Measurements from ENCODE around the gene TM9SF2.

The TM9SF2 gene

DNA sequence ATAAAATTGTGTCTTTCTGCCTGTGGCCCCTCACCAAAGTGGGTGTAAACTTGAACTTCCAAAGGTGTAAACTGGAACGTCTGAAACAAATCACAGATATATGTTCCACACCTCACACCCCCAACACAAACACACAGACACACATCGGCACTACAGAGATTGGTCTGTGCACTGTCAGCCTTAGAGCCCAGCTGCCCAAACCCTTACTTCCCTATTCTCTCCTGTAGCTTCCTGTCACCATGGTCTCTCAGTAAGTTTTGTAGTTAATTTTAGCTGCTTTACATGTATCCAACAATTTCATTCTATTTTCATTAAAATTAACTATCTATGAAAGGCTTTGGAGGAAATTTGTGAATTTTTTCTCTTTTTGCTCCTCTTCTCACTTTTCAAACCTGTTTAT, 5.4 kb downstream of the TM9SF2 start:
- peaks cover 54% of the 10 kb centered on the region for H3K4me1 ChIP-seq
- 0 out of 2 replicates have a peak overlapping the region, but pooled peaks have one; percentile 15 for H3K27ac ChIP-seq
- no peak overlapping the region; the same call in 1 of the 2 replicates for H3K9ac ChIP-seq
- no peak for TF ChIP-seq Cebpa-rat (IDR thresholded peaks at IDR 0.05)
- H3K36me3 ChIP-seq: peaks cover 38% of the 10 kb centered on the region
- peaks cover 34% of the 10 kb centered on the region for H3K9me3 ChIP-seq
- no peaks in the 10 kb centered on the region for H3K27me3 ChIP-seq
- H3K4me2 ChIP-seq: peak overlapping the region; percentile 70
- peaks cover 84% of the 10 kb centered on the region for H4K20me1 ChIP-seq
- no peak overlapping the region for H3K4me3 ChIP-seq

DNA sequence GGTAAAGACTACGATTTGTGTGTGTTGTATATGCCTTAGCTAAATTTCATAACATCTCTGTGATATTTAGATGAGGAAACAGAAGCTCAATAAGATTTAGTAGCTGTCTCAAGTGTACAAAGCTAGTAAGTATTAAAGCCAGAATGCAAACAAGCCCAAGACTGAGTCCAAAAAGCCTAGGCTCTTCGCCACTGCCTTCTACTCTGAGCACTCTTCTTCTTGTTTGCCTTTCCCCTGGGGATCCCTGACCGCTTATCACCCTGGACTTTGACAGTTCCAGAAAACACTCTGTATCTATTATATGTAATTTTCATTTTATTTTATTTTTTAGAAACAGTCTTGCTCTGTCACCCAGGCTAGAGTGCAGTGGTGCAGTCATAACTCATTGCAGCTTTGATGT, 5.8 kb downstream of the TM9SF2 start:
- Histone ChIP-seq H3K27me3 (no peaks in the 10 kb centered on the region), H3K4me1 (peaks cover 54% of the 10 kb centered on the region), H3K4me3 (no peak overlapping the region), H4K20me1 (peaks cover 89% of the 10 kb centered on the region), H3K36me3 (peaks cover 38% of the 10 kb centered on the region), H3K9ac (no peak overlapping the region), H3K4me2 (peak overlapping the region; percentile 70), H3K9me3 (peaks cover 34% of the 10 kb centered on the region), H3K27ac (no peak overlapping the region)
- TF ChIP-seq Cebpa-rat (IDR thresholded peaks at IDR 0.05): no peak

DNA sequence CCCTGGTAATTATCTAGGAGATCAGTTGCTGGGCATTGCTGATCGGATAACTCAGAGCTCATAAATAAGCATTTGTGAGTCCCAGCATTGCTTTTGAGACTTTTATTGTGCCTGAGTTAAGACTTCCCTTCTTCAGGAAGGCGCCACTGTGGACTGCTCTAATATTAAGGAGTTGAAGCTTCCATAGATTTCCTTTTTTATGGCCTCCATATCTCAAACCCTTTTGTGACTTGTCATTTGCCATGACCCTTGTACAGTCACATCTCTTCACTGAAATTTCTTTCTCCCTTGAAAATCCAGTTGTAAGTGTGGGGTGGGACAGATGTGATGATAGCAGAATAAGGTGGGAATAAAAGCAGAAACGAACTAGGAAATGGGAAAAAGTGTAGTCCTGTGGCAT, 6.3 kb downstream of the TM9SF2 start:
- peaks cover 93% of the 10 kb centered on the region for H4K20me1 ChIP-seq

DNA sequence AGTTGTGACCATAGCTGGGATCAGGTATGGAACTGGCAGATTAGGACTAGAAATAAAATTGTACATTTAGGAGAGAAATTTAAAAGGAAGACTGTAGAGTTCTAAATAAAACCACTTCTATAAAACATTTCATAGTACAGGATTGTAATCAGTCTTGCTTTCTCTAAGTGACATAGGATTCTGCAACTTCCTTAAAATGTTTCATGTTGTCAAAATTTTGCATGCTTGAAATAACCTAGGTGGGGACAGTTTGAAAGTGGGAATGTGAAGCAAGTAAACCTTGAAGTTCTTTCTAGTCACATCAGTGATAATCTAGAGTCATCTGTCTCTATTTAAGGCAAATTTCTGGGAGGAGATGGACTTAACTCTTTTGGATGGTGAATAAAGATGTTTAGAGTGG, 6.7 kb downstream of the TM9SF2 start:
- no peak for TF ChIP-seq Cebpa-rat (IDR thresholded peaks at IDR 0.05)
- H3K4me2 ChIP-seq: no peak overlapping the region

More for the DNA sequence above, 6.3 kb downstream of the TM9SF2 start:
- Histone ChIP-seq H3K36me3 (peaks cover 38% of the 10 kb centered on the region), H3K27me3 (no peaks in the 10 kb centered on the region), H3K9ac (no peak overlapping the region), H3K4me1 (peaks cover 50% of the 10 kb centered on the region), H3K27ac (no peak overlapping the region), H3K4me2 (peak overlapping the region; percentile 70; the same call in 1 of the 2 replicates), H3K9me3 (peaks cover 34% of the 10 kb centered on the region), H3K4me3 (no peak overlapping the region)
- no peak for TF ChIP-seq Cebpa-rat (IDR thresholded peaks at IDR 0.05)

DNA sequence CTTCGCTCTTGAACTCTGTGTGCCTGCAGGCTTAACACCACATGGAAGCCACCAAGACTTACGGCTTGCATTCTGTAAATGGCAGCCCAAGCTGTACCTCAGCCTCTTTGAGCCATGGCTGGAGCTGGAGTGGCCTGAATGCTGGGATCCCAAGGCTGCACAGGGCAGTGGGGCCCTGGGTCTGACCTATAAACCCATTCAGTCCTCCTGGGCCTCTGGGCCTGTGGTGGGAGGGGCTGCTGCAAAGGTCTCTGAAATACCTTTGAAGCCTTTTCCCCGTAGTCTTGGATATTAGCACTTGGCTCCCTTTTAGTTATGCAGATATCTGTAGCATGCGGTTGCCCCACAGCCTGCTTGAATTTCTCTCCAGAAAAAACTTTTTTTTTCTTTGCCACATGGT, 8.2 kb downstream of the TM9SF2 start:
- 0 out of 2 replicates have a peak overlapping the region, but pooled peaks have one; percentile 18 for H3K4me3 ChIP-seq
- peaks cover 30% of the 10 kb centered on the region for H3K4me1 ChIP-seq
- H3K27me3 ChIP-seq: no peaks in the 10 kb centered on the region
- TF ChIP-seq Cebpa-rat (IDR thresholded peaks at IDR 0.05): no peak
- H3K4me2 ChIP-seq: no peak overlapping the region
- H3K27ac ChIP-seq: no peak overlapping the region
- H4K20me1 ChIP-seq: peaks cover 93% of the 10 kb centered on the region
- H3K9me3 ChIP-seq: peaks cover 34% of the 10 kb centered on the region
- H3K9ac ChIP-seq: no peak overlapping the region
- peaks cover 39% of the 10 kb centered on the region for H3K36me3 ChIP-seq

More for the DNA sequence above, 6.7 kb downstream of the TM9SF2 start:
- no peak overlapping the region for H3K4me3 ChIP-seq
- H4K20me1 ChIP-seq: peaks cover 93% of the 10 kb centered on the region
- peaks cover 34% of the 10 kb centered on the region for H3K9me3 ChIP-seq
- H3K36me3 ChIP-seq: peaks cover 38% of the 10 kb centered on the region
- H3K4me1 ChIP-seq: peaks cover 45% of the 10 kb centered on the region
- no peaks in the 10 kb centered on the region for H3K27me3 ChIP-seq
- no peak overlapping the region for H3K27ac ChIP-seq
- H3K9ac ChIP-seq: no peak overlapping the region

DNA sequence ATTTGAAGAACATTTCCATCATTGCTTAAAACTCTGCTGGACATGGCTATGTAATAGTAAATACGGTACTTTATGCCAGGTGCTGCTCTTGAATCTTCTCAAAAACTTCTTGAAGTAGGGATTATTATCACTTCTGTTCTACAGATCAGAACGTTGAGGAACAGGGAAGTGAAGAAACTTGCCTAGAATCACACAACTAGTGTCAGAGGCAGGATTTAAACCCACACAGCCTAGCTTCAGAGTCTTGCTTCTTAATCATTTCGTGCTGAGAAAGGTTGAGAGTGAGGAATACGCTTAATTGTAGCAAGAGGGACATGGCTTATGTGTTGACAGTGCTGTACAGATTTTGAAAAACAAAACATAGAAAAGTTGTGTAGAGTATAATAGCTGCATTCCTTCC, 13.5 kb downstream of the TM9SF2 start:
- Histone ChIP-seq H3K4me3 (no peak overlapping the region), H3K9ac (no peak overlapping the region), H3K4me2 (no peak overlapping the region), H3K27ac (no peak overlapping the region), H3K9me3 (peaks cover 8% of the 10 kb centered on the region), H3K36me3 (peaks cover 39% of the 10 kb centered on the region), H4K20me1 (peaks cover 98% of the 10 kb centered on the region), H3K27me3 (no peaks in the 10 kb centered on the region), H3K4me1 (no peaks in the 10 kb centered on the region)
- no peak for TF ChIP-seq Cebpa-rat (IDR thresholded peaks at IDR 0.05)

DNA sequence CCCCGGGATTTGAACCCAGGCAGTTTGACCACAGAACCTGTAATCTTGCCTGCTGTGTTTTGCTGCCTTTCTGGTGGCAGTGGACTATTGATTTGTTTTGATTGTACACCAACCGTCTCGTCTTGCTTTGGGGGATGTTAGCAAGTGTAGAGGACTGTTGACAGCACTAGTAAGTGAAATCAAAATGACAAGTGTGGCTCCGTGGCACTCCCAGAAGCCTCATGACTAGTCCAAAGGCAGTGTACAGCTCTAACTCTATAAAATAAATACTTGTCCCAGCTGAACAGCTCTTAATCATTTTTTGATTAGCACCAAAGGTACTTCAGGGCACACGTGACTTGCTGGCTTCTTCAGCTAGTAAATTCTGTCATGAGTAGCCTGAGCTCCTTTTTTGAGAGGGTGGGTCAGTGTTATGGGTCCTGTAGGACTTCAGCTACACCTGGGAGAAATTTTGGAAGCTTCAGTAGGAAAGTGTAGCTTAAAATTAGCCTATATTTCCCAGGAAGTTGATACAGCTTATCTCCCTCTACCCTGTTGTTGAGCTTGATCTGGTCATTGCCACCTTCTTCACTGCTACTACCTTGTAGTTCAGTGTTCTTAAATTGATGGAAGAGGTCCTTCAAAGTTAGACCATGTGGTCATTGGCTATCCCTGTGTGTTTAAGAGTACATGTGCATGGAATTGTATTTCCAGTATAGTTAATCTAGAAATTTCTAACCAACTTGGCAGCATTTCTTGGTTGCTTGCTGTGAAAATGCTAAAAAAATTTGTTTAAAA, 15.1 kb downstream of the TM9SF2 start:
- peaks cover 46% of the 10 kb centered on the region for H3K36me3 ChIP-seq
- peaks cover 93% of the 10 kb centered on the region for H4K20me1 ChIP-seq
- no peak overlapping the region for H3K4me3 ChIP-seq

DNA sequence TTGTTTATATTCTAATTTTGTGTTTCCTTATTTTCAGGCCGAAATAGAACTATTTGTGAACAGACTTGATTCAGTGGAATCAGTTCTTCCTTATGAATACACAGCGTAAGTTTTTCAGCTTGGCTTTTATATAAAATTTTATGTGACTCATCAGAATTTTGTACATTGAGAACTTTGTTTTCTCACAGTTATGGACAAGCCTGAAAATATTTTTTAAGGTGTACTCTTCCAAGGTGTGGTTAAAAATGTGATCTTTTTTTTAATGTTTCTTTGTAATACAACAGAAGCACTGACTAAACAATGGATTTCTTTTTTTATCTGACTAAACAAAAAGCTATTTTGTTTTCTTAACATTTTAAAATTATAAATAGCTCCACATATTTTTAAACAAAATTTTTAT, 16.3 kb downstream of the TM9SF2 start:
- Histone ChIP-seq H4K20me1 (peaks cover 87% of the 10 kb centered on the region), H3K4me2 (no peak overlapping the region), H3K4me1 (no peaks in the 10 kb centered on the region), H3K9me3 (no peaks in the 10 kb centered on the region), H3K36me3 (peaks cover 58% of the 10 kb centered on the region), H3K9ac (no peak overlapping the region), H3K27me3 (no peaks in the 10 kb centered on the region), H3K4me3 (no peak overlapping the region), H3K27ac (no peak overlapping the region)
- no peak for TF ChIP-seq Cebpa-rat (IDR thresholded peaks at IDR 0.05)

More for the DNA sequence above, 15.1 kb downstream of the TM9SF2 start:
- Histone ChIP-seq H3K9me3 (no peaks in the 10 kb centered on the region), H3K4me2 (no peak overlapping the region), H3K27ac (no peak overlapping the region), H3K4me1 (no peaks in the 10 kb centered on the region), H3K27me3 (no peaks in the 10 kb centered on the region), H3K9ac (no peak overlapping the region)
- TF ChIP-seq Cebpa-rat (IDR thresholded peaks at IDR 0.05): no peak

DNA sequence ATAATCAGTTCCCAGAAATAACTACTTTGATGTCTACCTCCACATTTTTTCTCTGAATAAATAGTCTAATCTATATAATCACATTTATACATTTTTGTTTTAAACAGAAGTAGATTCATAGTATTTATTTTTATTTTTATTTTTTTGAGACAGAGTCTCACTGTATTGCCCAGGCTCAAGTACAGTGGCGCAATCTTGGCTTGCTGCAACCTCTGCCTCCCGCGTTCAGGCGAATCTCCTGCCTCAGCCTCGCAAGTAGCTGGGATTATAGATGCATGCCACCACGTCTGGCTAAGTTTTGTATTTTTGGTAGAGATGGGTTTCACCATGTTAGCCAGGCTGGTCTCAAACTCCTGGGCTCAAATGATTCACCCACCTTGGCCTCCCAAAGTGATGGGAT, 16.7 kb downstream of the TM9SF2 start:
- H3K9me3 ChIP-seq: no peaks in the 10 kb centered on the region
- H3K36me3 ChIP-seq: peaks cover 62% of the 10 kb centered on the region
- H3K27me3 ChIP-seq: no peaks in the 10 kb centered on the region
- H3K27ac ChIP-seq: no peak overlapping the region
- TF ChIP-seq Cebpa-rat (IDR thresholded peaks at IDR 0.05): no peak
- H4K20me1 ChIP-seq: peaks cover 83% of the 10 kb centered on the region
- no peak overlapping the region for H3K9ac ChIP-seq
- no peak overlapping the region for H3K4me2 ChIP-seq
- H3K4me3 ChIP-seq: no peak overlapping the region
- no peaks in the 10 kb centered on the region for H3K4me1 ChIP-seq

DNA sequence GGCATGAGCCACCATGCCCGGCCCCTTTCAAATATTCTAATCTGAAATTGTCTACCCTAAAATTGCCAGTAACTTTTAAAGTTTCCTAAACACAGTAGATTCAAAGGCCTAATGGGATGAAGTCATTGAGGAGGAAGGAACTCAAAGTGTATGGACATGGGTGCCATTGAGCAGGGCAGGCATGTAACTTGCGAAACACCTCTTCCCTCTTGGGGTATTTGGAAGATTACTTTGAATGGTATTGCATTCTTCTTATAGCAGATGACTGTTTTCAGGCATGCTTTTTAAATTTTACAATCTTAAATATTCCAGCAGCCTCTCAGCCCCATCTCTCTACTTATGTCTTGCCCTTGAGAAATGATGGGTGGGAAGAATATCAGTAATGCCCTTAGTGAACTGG, 21.0 kb downstream of the TM9SF2 start:
- Histone ChIP-seq H3K4me1 (no peaks in the 10 kb centered on the region), H3K4me2 (no peak overlapping the region), H3K27me3 (no peaks in the 10 kb centered on the region), H3K27ac (no peak overlapping the region), H3K4me3 (no peak overlapping the region), H4K20me1 (peaks cover 75% of the 10 kb centered on the region), H3K9ac (no peak overlapping the region), H3K9me3 (no peaks in the 10 kb centered on the region), H3K36me3 (peaks cover 93% of the 10 kb centered on the region)
- TF ChIP-seq Cebpa-rat (IDR thresholded peaks at IDR 0.05): no peak

Measured in BLaER1 (cell line).